HepG2 (cell line): ENCODE results near the gene STAP1. TPM values are rescaled to one million over a fixed set of nuclear protein-coding genes. Genes with fewer than 3 reads are reported as not detected.

Experiments
- CENPT ChIP-seq: sonication (generic); formaldehyde crosslinking; IDR thresholded peaks from 2 replicates; pipeline ENCODE4 v1.8.0; 2022; ENCODE audit warnings: low read depth, mild to moderate bottlenecking, moderate library complexity, missing genetic modification reagents
- FIP1L1 ChIP-seq: fragments of 200-400 bp; formaldehyde crosslinking; IDR thresholded peaks from 2 replicates; pipeline ENCODE4 v1.6.1; 2018; ENCODE audit warnings: low read depth, mild to moderate bottlenecking, low read length, moderate library complexity, borderline replicate concordance; ENCODE audit not compliant: insufficient read depth
- KDM1A ChIP-seq: IDR thresholded peaks from 2 replicates; pipeline ENCODE4 v1.6.1; 2016; ENCODE audit warnings: missing compliant biosample characterization
- MAF1 ChIP-seq: sonication (generic); formaldehyde crosslinking; IDR thresholded peaks from 2 replicates; pipeline ENCODE4 v1.5.0; 2020; ENCODE audit warnings: missing genetic modification reagents, borderline replicate concordance
- MTF1 ChIP-seq: sonication (generic); formaldehyde crosslinking; IDR thresholded peaks from 2 replicates; pipeline ENCODE4 v1.5.0; 2020; ENCODE audit warnings: missing genetic modification reagents
- NCOR1 ChIP-seq: fragments of 200-600 bp; sonication (generic); IDR thresholded peaks from 2 replicates; pipeline ENCODE4 v1.7.0; 2017; ENCODE audit warnings: antibody characterized with exemption, low read length, borderline replicate concordance
- SP5 ChIP-seq: IDR thresholded peaks from 2 replicates; pipeline ENCODE4 v1.6.1; 2016; ENCODE audit warnings: low read depth, borderline replicate concordance
- TBX3 ChIP-seq: fragments of 450-650 bp; IDR thresholded peaks from 2 replicates; pipeline ENCODE4 v1.6.1; 2017; ENCODE audit warnings: antibody characterized with exemption, mild to moderate bottlenecking, inconsistent platforms, borderline replicate concordance
- ZNF101 ChIP-seq: sonication (generic); formaldehyde crosslinking; IDR thresholded peaks from 2 replicates; pipeline ENCODE4 v1.4.0; 2020; ENCODE audit warnings: mild to moderate bottlenecking, low read depth, missing genetic modification reagents, borderline replicate concordance
- ZNF317 ChIP-seq: sonication (generic); formaldehyde crosslinking; IDR thresholded peaks from 2 replicates; pipeline ENCODE4 v1.5.0; 2020; ENCODE audit warnings: mild to moderate bottlenecking, missing genetic modification reagents
- ZNF33B ChIP-seq: sonication (generic); formaldehyde crosslinking; IDR thresholded peaks from 2 replicates; pipeline ENCODE4 v1.5.1; 2020; ENCODE audit warnings: mild to moderate bottlenecking, missing genetic modification reagents
- ZNF354B ChIP-seq: sonication (generic); formaldehyde crosslinking; IDR thresholded peaks from 2 replicates; pipeline ENCODE4 v1.8.0; 2022; ENCODE audit warnings: mild to moderate bottlenecking, missing genetic modification reagents
- ZNF619 ChIP-seq: sonication (generic); formaldehyde crosslinking; IDR thresholded peaks from 2 replicates; pipeline ENCODE4 v1.4.0; 2020; ENCODE audit warnings: mild to moderate bottlenecking, missing genetic modification reagents
- ZNF777 ChIP-seq: sonication (generic); formaldehyde crosslinking; IDR thresholded peaks from 2 replicates; pipeline ENCODE4 v1.4.0; 2020; ENCODE audit warnings: missing genetic modification reagents
- polyA plus RNA-seq, 8 experiments: library from polyadenylated mRNA; depleted of rRNA in 3 of 8; stranded (reverse) in 7 of 8; unstranded in 1 of 8; fragments of >200 nt; fragmentation: Illumina TruSeq in 4 of 8; extraction: Trizol in 4 of 8; gene quantifications; 2 replicates each; pipeline versions ENCODE4 v1.2.1 to v1.2.3, GENCODE V29; 2011 to 2016; ENCODE audit warnings: low read depth in 4 of 8, missing spikeins in 1 of 8, mixed read lengths in 1 of 8; ENCODE audit not compliant: insufficient read depth in 1 of 8
- total RNA-seq, 5 experiments: library from RNA; depleted of rRNA; stranded (reverse); fragments of >200 nt; fragmentation: Illumina TruSeq; extraction: Trizol; gene quantifications; 2 replicates each; pipeline ENCODE4 v1.2.3, GENCODE V29; 2016; ENCODE audit warnings: low read depth in 1 of 5
- TF ChIP-seq, protein P1 (sequence below): IDR thresholded peaks from 2 replicates; pipeline ENCODE4 v1.6.1; 2016; ENCODE audit warnings: missing compliant biosample characterization, missing genetic modification reagents, borderline replicate concordance
- TF ChIP-seq, protein P2 (sequence below): sonication (generic); formaldehyde crosslinking; IDR thresholded peaks from 2 replicates; pipeline ENCODE4 v1.5.1; 2020; ENCODE audit warnings: mild to moderate bottlenecking, missing genetic modification reagents, borderline replicate concordance
- TF ChIP-seq, protein P3 (sequence below): sonication (generic); formaldehyde crosslinking; IDR thresholded peaks from 2 replicates; pipeline ENCODE4 v1.5.1; 2020; ENCODE audit warnings: mild to moderate bottlenecking, missing genetic modification reagents
- TF ChIP-seq, protein P4 (sequence below): sonication (generic); formaldehyde crosslinking; IDR thresholded peaks from 2 replicates; pipeline ENCODE4 v1.4.0; 2020; ENCODE audit warnings: mild to moderate bottlenecking, low read depth, missing genetic modification reagents
- TF ChIP-seq, protein P5 (sequence below): IDR thresholded peaks from 2 replicates; pipeline ENCODE4 v1.6.1; 2016; ENCODE audit warnings: mild to moderate bottlenecking
- TF ChIP-seq, protein P6 (sequence below): sonication (generic); formaldehyde crosslinking; IDR thresholded peaks from 2 replicates; pipeline ENCODE4 v1.8.1; 2023; ENCODE audit warnings: mild to moderate bottlenecking, missing genetic modification reagents

The STAP1 gene
- total and polyA plus RNA-seq, 2 of the 13 experiments (the other 11 are each of a cell fraction or from before 2014, with no cell fraction given), result not detected

DNA sequence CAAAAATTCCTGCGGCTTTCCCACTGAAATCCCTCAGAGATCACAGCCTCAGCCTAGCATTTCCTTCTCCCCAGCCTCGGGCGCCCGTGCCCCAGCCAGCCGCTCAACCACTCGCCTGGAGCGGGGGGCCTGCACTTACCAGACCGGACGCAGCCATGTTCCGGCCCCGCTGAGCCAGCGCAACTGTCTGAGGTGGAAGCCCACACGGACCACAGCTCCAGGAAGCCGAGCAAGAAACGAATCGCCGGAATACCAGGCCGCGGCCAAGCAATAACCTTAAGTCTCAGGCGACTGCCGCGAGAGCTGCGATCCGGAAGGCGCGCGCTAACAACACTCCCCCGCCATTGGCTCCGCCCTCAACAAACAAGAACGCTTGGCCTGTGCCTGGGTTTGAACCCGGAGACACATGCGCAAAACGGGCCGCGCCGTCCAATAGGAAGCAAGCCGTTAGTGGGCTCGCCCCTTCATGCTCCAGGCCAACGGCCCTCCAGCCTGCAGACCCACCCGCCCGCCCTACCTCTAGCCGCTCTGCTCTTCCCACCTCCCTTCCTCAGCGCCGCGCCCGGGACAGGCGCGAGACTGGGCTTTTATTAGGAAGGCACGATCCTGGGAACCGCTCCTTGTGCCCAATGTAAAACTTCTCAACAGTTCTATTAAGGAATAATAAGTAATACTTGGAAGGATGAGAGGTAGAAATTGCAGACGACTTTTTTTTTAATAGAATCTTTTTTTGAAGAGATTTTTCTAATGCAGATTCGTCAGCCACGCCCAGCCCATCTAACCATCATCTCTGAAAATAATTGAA lies 13.1 kb upstream of the STAP1 start, which contains the start of gene CENPC (continued):
- TF ChIP-seq ZNF101 (CRISPR knock-in tag) (no peak), KDM1A (CRISPR knock-in tag) (no peak), ZNF777 (CRISPR knock-in tag) (no peak; the same call in 1 of the 2 replicates), ZNF33B (no peak), ZNF619 (CRISPR knock-in tag) (0 out of 2 replicates have a peak, but pooled peaks have one; percentile 27), SP5 (CRISPR knock-in tag) (peak; percentile 68; the same call in 1 of the 2 replicates), ZNF354B (CRISPR knock-in tag) (no peak), ZNF317 (CRISPR knock-in tag) (peak; percentile 34; the same call in 1 of the 2 replicates), FIP1L1 (no peak), NCOR1 (no peak), CENPT (CRISPR knock-in tag) (no peak), MTF1 (CRISPR knock-in tag) (no peak), TBX3 (no peak), MAF1 (CRISPR knock-in tag) (no peak)
- TF ChIP-seq, protein P1, sequence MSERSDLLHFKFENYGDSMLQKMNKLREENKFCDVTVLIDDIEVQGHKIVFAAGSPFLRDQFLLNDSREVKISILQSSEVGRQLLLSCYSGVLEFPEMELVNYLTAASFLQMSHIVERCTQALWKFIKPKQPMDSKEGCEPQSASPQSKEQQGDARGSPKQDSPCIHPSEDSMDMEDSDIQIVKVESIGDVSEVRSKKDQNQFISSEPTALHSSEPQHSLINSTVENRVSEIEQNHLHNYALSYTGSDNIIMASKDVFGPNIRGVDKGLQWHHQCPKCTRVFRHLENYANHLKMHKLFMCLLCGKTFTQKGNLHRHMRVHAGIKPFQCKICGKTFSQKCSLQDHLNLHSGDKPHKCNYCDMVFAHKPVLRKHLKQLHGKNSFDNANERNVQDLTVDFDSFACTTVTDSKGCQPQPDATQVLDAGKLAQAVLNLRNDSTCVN (CRISPR knock-in tag), result no peak
- TF ChIP-seq, protein P2, sequence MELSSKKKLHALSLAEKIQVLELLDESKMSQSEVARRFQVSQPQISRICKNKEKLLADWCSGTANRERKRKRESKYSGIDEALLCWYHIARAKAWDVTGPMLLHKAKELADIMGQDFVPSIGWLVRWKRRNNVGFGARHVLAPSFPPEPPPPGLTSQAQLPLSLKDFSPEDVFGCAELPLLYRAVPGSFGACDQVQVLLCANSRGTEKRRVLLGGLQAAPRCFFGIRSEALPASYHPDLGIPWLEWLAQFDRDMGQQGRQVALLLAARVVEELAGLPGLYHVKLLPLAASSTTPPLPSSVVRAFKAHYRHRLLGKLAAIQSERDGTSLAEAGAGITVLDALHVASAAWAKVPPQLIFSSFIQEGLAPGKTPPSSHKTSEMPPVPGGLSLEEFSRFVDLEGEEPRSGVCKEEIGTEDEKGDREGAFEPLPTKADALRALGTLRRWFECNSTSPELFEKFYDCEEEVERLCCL (CRISPR knock-in tag), result no peak
- TF ChIP-seq, protein P3, sequence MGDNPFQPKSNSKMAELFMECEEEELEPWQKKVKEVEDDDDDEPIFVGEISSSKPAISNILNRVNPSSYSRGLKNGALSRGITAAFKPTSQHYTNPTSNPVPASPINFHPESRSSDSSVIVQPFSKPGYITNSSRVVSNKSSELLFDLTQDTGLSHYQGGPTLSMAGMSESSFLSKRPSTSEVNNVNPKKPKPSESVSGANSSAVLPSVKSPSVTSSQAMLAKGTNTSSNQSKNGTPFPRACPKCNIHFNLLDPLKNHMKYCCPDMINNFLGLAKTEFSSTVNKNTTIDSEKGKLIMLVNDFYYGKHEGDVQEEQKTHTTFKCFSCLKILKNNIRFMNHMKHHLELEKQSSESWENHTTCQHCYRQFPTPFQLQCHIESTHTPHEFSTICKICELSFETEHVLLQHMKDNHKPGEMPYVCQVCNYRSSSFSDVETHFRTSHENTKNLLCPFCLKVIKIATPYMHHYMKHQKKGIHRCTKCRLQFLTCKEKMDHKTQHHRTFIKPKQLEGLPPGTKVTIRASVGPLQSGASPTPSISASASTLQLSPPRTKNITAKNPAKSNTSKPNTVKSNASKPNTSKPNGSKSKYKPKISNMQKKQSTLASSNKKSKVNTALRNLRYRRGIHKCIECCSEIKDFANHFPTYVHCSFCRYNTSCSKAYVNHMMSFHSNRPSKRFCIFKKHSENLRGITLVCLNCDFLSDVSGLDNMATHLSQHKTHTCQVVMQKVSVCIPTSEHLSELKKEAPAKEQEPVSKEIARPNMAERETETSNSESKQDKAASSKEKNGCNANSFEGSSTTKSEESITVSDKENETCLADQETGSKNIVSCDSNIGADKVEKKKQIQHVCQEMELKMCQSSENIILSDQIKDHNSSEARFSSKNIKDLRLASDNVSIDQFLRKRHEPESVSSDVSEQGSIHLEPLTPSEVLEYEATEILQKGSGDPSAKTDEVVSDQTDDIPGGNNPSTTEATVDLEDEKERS, result peak; percentile 28; the same call in 1 of the 2 replicates
- TF ChIP-seq, protein P4, sequence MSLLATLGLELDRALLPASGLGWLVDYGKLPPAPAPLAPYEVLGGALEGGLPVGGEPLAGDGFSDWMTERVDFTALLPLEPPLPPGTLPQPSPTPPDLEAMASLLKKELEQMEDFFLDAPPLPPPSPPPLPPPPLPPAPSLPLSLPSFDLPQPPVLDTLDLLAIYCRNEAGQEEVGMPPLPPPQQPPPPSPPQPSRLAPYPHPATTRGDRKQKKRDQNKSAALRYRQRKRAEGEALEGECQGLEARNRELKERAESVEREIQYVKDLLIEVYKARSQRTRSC (CRISPR knock-in tag), result no peak
- TF ChIP-seq, protein P5, sequence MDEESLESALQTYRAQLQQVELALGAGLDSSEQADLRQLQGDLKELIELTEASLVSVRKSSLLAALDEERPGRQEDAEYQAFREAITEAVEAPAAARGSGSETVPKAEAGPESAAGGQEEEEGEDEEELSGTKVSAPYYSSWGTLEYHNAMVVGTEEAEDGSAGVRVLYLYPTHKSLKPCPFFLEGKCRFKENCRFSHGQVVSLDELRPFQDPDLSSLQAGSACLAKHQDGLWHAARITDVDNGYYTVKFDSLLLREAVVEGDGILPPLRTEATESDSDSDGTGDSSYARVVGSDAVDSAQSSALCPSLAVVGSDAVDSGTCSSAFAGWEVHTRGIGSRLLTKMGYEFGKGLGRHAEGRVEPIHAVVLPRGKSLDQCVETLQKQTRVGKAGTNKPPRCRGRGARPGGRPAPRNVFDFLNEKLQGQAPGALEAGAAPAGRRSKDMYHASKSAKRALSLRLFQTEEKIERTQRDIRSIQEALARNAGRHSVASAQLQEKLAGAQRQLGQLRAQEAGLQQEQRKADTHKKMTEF (CRISPR knock-in tag), result peak; percentile 71; the same call in 1 of the 2 replicates
- TF ChIP-seq, protein P6, sequence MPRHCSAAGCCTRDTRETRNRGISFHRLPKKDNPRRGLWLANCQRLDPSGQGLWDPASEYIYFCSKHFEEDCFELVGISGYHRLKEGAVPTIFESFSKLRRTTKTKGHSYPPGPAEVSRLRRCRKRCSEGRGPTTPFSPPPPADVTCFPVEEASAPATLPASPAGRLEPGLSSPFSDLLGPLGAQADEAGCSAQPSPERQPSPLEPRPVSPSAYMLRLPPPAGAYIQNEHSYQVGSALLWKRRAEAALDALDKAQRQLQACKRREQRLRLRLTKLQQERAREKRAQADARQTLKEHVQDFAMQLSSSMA (CRISPR knock-in tag), result 0 out of 2 replicates have a peak, but pooled peaks have one; percentile 36
